Measurements from ENCODE around the gene ASB16. TPM values are rescaled to one million over a fixed set of nuclear protein-coding genes. Genes with fewer than 3 reads are reported as not detected.

ASB16 gene
- total and polyA plus RNA-seq, 9 of the 15 experiments (the other 6 are each of a cell fraction or from before 2014, with no cell fraction given) = 0.03 to 0.07 TPM; not detected in 7

DNA sequence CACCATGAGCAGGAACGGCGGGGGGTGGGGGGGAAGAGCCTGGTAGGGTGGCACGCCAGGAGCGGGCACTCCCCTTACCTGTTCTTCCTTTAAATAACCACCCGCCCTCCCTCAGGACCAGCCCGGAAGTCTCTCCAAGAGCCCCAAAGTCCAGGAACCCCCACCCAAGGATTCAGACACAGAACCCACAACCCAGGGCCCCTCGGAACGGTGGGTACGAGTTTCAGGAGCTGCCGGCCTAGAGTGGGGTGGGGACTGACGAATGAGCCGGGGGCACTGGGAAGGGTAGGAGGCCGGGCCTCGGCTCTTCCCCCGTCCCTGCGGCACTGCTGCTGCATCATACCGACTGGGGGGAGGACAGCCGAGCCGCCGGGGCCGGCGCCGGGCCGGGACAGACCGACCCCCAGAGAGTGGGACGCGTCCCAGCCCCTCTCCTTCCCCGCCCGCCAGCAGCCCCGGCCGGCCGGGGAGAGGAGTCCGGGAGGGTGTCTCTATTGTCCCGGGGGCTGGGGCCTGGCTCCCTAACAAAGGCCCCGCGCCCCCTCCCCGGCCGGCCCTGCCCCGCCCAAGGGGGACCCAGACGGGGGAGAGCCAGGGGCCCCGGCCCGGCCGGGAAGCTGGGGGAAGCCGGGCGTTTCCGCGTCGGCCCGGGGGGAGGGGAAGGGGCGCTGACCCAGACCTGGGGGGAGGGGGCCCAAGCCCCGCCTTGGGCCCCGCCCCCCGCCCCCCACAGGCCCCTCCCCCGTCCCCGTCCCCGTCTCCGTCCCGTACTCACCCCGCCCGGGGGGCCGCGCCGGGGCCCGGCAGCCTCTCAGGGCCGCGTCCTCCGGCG lies 28.4 kb downstream of the ASB16 start (continued):
- TF ChIP-seq, protein P1, sequence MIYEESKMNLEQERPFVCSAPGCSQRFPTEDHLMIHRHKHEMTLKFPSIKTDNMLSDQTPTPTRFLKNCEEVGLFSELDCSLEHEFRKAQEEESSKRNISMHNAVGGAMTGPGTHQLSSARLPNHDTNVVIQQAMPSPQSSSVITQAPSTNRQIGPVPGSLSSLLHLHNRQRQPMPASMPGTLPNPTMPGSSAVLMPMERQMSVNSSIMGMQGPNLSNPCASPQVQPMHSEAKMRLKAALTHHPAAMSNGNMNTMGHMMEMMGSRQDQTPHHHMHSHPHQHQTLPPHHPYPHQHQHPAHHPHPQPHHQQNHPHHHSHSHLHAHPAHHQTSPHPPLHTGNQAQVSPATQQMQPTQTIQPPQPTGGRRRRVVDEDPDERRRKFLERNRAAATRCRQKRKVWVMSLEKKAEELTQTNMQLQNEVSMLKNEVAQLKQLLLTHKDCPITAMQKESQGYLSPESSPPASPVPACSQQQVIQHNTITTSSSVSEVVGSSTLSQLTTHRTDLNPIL (CRISPR knock-in tag; IDR thresholded peaks at IDR 0.05) = no peak
- TF ChIP-seq, protein P2, sequence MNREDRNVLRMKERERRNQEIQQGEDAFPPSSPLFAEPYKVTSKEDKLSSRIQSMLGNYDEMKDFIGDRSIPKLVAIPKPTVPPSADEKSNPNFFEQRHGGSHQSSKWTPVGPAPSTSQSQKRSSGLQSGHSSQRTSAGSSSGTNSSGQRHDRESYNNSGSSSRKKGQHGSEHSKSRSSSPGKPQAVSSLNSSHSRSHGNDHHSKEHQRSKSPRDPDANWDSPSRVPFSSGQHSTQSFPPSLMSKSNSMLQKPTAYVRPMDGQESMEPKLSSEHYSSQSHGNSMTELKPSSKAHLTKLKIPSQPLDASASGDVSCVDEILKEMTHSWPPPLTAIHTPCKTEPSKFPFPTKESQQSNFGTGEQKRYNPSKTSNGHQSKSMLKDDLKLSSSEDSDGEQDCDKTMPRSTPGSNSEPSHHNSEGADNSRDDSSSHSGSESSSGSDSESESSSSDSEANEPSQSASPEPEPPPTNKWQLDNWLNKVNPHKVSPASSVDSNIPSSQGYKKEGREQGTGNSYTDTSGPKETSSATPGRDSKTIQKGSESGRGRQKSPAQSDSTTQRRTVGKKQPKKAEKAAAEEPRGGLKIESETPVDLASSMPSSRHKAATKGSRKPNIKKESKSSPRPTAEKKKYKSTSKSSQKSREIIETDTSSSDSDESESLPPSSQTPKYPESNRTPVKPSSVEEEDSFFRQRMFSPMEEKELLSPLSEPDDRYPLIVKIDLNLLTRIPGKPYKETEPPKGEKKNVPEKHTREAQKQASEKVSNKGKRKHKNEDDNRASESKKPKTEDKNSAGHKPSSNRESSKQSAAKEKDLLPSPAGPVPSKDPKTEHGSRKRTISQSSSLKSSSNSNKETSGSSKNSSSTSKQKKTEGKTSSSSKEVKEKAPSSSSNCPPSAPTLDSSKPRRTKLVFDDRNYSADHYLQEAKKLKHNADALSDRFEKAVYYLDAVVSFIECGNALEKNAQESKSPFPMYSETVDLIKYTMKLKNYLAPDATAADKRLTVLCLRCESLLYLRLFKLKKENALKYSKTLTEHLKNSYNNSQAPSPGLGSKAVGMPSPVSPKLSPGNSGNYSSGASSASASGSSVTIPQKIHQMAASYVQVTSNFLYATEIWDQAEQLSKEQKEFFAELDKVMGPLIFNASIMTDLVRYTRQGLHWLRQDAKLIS (CRISPR knock-in tag; IDR thresholded peaks at IDR 0.05) = no peak
- TF ChIP-seq TGIF2 (CRISPR knock-in tag; IDR thresholded peaks at IDR 0.05) (no peak), POLR2B (IDR thresholded peaks at IDR 0.05; ENCODE audit: low read depth, partially characterized antibody) (no peak), ZNF507 (tag; conservative IDR thresholded peaks at IDR 0.05) (no peak), NR2F6 (CRISPR knock-in tag; IDR thresholded peaks at IDR 0.05) (no peak), HDAC3 (IDR thresholded peaks at IDR 0.05; ENCODE audit: borderline replicate concordance, partially characterized antibody) (no peak), HNRNPL (IDR thresholded peaks at IDR 0.05; ENCODE audit: low read depth, low read length) (no peak), ZNF699 (CRISPR knock-in tag; IDR thresholded peaks at IDR 0.05; ENCODE audit: insufficient replicate concordance) (no peak), ZKSCAN3 (CRISPR knock-in tag; IDR thresholded peaks at IDR 0.05) (no peak), SIN3A (IDR thresholded peaks at IDR 0.05; ENCODE audit: borderline replicate concordance in 2 of 2, control insufficient read depth in 1 of 2, low read depth in 2 of 2, low read length in 2 of 2) (peak in 1 of 2 experiments; percentile 5; a peak in 1 of 4 replicates), CBX2 (IDR thresholded peaks at IDR 0.05; ENCODE audit: insufficient read depth, low read length, poor library complexity, severe bottlenecking) (no peak), U2AF2 (optimal IDR thresholded peaks at IDR 0.05; ENCODE audit: low read depth, low read length) (no peak), HDAC8 (tag; IDR thresholded peaks at IDR 0.05) (no peak)
- TF ChIP-seq, protein P3, sequence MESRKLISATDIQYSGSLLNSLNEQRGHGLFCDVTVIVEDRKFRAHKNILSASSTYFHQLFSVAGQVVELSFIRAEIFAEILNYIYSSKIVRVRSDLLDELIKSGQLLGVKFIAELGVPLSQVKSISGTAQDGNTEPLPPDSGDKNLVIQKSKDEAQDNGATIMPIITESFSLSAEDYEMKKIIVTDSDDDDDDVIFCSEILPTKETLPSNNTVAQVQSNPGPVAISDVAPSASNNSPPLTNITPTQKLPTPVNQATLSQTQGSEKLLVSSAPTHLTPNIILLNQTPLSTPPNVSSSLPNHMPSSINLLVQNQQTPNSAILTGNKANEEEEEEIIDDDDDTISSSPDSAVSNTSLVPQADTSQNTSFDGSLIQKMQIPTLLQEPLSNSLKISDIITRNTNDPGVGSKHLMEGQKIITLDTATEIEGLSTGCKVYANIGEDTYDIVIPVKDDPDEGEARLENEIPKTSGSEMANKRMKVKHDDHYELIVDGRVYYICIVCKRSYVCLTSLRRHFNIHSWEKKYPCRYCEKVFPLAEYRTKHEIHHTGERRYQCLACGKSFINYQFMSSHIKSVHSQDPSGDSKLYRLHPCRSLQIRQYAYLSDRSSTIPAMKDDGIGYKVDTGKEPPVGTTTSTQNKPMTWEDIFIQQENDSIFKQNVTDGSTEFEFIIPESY (CRISPR knock-in tag; IDR thresholded peaks at IDR 0.05) = no peak
- TF ChIP-seq, protein P4, sequence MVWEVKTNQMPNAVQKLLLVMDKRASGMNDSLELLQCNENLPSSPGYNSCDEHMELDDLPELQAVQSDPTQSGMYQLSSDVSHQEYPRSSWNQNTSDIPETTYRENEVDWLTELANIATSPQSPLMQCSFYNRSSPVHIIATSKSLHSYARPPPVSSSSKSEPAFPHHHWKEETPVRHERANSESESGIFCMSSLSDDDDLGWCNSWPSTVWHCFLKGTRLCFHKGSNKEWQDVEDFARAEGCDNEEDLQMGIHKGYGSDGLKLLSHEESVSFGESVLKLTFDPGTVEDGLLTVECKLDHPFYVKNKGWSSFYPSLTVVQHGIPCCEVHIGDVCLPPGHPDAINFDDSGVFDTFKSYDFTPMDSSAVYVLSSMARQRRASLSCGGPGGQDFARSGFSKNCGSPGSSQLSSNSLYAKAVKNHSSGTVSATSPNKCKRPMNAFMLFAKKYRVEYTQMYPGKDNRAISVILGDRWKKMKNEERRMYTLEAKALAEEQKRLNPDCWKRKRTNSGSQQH (CRISPR knock-in tag; IDR thresholded peaks at IDR 0.05) = no peak
